Measurements from ENCODE around the gene HEPH.
"Not testable (repeated sequence)": the region's sequence is repeated elsewhere in the genome, so short reads cannot be mapped to it uniquely, and the experiment has no call there.

HEPH gene

DNA sequence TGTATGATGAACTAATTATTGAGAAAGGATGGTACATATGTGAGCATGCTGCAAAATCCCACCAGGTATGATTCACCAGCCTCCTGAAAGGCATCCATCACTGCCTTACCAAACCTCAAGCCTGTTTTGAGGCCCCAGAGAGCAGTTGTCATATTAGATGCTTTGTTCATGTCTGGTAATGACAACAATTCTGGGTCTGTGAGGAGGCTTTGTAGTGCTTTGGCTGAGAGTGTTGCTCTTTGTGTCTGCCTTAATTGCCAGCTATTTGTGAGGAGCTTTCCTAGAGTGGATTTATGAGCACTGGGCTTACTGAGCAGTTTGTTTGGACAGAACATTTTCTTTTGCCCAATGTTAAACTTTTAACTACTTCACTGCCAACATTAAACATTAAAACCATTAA is 69.2 kb downstream of the HEPH start:
- DNase-seq = no peak

DNA sequence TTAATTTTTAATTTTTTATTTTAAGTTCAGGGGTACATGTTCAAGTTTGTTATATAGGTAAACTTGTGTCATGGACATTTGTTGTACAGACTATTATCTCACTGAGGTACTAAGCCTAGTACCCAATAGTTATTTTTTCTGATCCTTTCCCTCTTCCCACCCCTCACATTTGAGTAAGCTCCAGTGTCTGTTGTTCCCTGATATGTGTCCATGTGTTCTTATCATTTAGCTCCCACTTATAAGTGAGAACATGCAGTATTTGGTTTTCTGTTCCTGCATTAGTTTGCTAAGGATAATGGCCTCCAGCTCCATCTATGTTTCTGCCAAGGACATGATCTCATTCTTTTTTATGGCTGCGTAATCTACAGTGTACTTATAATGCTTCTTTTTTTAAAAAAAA is 69.9 kb downstream of the HEPH start:
- DNase-seq = not testable (repeated sequence)

DNA sequence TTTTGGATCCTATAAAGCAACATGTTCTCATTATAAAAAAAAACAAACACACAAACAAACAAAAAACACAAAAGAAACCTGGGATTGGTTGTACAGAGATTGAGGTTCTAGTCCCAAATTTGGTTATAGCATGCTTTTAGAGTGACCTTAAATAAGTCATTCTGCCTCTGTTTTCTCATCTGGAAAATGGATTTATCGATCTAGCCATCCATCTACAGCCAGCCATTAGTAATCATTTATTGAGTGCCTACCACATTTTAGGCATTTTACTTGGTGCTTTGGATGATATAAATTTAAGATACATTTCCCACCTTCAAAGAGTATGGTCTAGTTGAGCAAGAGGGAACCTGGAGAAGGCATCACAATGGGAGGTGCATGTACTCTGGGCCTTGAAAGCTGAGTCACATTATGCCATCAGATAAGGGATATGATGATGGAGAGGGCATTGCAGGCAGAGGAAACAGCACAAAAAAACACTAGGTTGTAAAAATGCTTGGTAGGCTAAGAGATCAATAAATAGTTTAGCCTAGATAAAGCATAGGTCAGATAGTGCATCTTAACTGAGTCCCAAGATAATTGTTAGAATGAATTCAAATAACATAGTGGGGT is 91.4 kb downstream of the HEPH start:
- DNase-seq = no peak

DNA sequence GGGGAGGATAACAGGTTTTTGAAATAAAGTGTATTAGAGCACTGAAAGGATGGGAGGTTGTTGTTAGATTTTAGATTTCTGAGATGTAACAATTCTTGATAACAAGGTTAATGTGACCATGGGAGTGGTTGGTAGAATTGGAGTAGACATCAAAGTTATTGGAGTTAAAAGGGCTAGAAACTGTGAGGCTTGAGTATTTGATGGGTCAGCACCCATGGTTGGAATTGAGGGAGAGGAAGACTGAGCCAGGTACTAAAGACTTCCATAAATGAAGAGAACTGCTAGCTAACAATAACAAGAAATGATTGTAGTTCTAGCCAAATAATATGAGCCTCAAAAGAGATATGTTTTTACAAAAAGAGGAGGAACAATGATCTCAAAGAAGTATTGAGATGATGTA is 98.8 kb downstream of the HEPH start:
- no peak for DNase-seq

All from CD4-positive, alpha-beta T cell treated with Interleukin-17A for 1 hour (primary cell).